Endothelial cell of umbilical vein (primary cell): Measurements from ENCODE around the gene PLXNA4. TPM values are rescaled to one million over a fixed set of nuclear protein-coding genes. Genes with fewer than 3 reads are reported as not detected.

Source experiments
- BruUV-seq: library from RNA; stranded (reverse); fragments of 400-500 nt; replicated peaks from 2 replicates; lab custom pipeline; 2021; lab: Mats Ljungman, UMichigan
- CTCF ChIA-PET: fragments of 300-600, 350-600 bp; sonication (Branson Sonifier 250); formaldehyde crosslinking; loops from one replicate; lab custom pipeline; 2021; ENCODE audit warnings: antibody characterized with exemption, inconsistent platforms; lab: Charles Lee
- POLR2A ChIA-PET: fragments of 300-600, 350-600 bp; sonication (Branson Sonifier 250); formaldehyde crosslinking; loops from one replicate; lab custom pipeline; 2021; ENCODE audit warnings: antibody characterized with exemption, inconsistent platforms; lab: Charles Lee
- DNase-seq: peaks from one replicate; pipeline ENCODE4 v3.0.0-alpha.2; 2011; ENCODE audit warnings: low read depth, low spot score
- FAIRE-seq: peaks from 2 replicates; lab custom pipeline; 2011; peaks lifted over from hg19 to GRCh38; lab: Jason Lieb, UNC
- H2AFZ ChIP-seq: 2 replicates; pipeline ENCODE4 v1.6.0; 2012; ENCODE audit warnings: low read depth, low read length, control low read depth, inconsistent platforms
- H3K27ac ChIP-seq: 2 replicates; pipeline ENCODE4 v1.5.1; 2011; ENCODE audit warnings: low read depth, mild to moderate bottlenecking, control low read depth, low read length, moderate library complexity; ENCODE audit not compliant: insufficient read depth
- H3K27me3 ChIP-seq, 2 experiments: 2 replicates each; pipeline versions ENCODE4 v1.6.0 to v1.6.1; 2011; ENCODE audit warnings: low read length in 2 of 2, mixed read lengths in 1 of 2; ENCODE audit not compliant: control insufficient read depth in 2 of 2, insufficient read depth in 2 of 2
- H3K36me3 ChIP-seq, 2 experiments: 2 replicates in 1 of 2; 3 replicates in 1 of 2; pipeline ENCODE4 v1.5.1; 2011; ENCODE audit warnings: low read length in 2 of 2, mild to moderate bottlenecking in 1 of 2, moderate library complexity in 1 of 2; ENCODE audit not compliant: control insufficient read depth in 2 of 2, insufficient read depth in 2 of 2; ENCODE audit errors: extremely low read depth in 1 of 2
- H3K4me1 ChIP-seq: 3 replicates; pipeline ENCODE4 v1.5.1; 2011; ENCODE audit warnings: mild to moderate bottlenecking, low read length; ENCODE audit not compliant: control insufficient read depth, insufficient read depth; ENCODE audit errors: extremely low read depth
- H3K4me2 ChIP-seq: 2 replicates; pipeline ENCODE4 v1.6.1; 2011; ENCODE audit warnings: low read length, control low read depth, mixed read lengths; ENCODE audit not compliant: insufficient read depth
- H3K4me3 ChIP-seq, 3 experiments: fragments of 200-600 bp in 1 of 3; sonication (generic), shearing (Covaris generic) in 1 of 3; replicated peaks in 1 of 3; 2 replicates each; pipeline ENCODE4 v1.5.1; 2011 to 2016; ENCODE audit warnings: control low read depth in 3 of 3, low read length in 3 of 3, mild to moderate bottlenecking in 2 of 3, inconsistent platforms in 1 of 3, low read depth in 1 of 3, moderate library complexity in 1 of 3; ENCODE audit not compliant: insufficient read depth in 1 of 3
- H3K79me2 ChIP-seq: 2 replicates; pipeline ENCODE4 v1.6.0; 2012; ENCODE audit warnings: low read length, inconsistent platforms; ENCODE audit not compliant: control insufficient read depth, insufficient read depth
- H3K9ac ChIP-seq: replicated peaks from 2 replicates; pipeline ENCODE3; 2011; ENCODE audit warnings: low read length, control low read depth; ENCODE audit not compliant: insufficient read depth; ENCODE audit errors: extremely low read depth
- H3K9me1 ChIP-seq: replicated peaks from 3 replicates; pipeline ENCODE4 v1.6.0; 2011; ENCODE audit warnings: mild to moderate bottlenecking, low read length; ENCODE audit not compliant: control insufficient read depth, insufficient read depth; ENCODE audit errors: extremely low read depth
- H3K9me3 ChIP-seq: replicated peaks from 2 replicates; pipeline ENCODE4 v1.5.1; 2012; ENCODE audit warnings: low read length, inconsistent platforms; ENCODE audit not compliant: control insufficient read depth, insufficient read depth
- H4K20me1 ChIP-seq: replicated peaks from 2 replicates; pipeline ENCODE3; 2011; ENCODE audit warnings: mild to moderate bottlenecking, low read length; ENCODE audit not compliant: control insufficient read depth, insufficient read depth; ENCODE audit errors: extremely low read depth
- CTCF ChIP-seq, 2 donors: IDR thresholded peaks; 1 replicate in 1 of 2; 2 replicates in 1 of 2; pipeline ENCODE4 v1.5.1; 2011; ENCODE audit warnings: low read length in 2 of 2, mild to moderate bottlenecking in 2 of 2, moderate library complexity in 2 of 2, control low read depth in 1 of 2, inconsistent platforms in 1 of 2, low read depth in 1 of 2; ENCODE audit not compliant: insufficient read depth in 1 of 2; ENCODE audit errors: extremely low read depth in 1 of 2
- EZH2 ChIP-seq: IDR thresholded peaks from 2 replicates; pipeline ENCODE4 v1.6.1; 2012; ENCODE audit warnings: borderline replicate concordance, low read depth, mild to moderate bottlenecking, moderate library complexity, low read length, inconsistent platforms; ENCODE audit not compliant: severe bottlenecking
- FOS ChIP-seq: IDR thresholded peaks from 2 replicates; pipeline ENCODE4 v1.6.1; 2011; ENCODE audit warnings: mild to moderate bottlenecking, low read length, moderate library complexity, borderline replicate concordance; ENCODE audit not compliant: insufficient read depth
- GATA2 ChIP-seq: IDR thresholded peaks from 2 replicates; pipeline ENCODE4 v1.7.0; 2011; ENCODE audit warnings: low read depth, mild to moderate bottlenecking, moderate library complexity, mixed read lengths, low read length; ENCODE audit not compliant: insufficient read length, insufficient read depth
- JUN ChIP-seq: IDR thresholded peaks from 2 replicates; pipeline ENCODE4 v1.6.1; 2011; ENCODE audit warnings: borderline replicate concordance, low read depth; ENCODE audit not compliant: insufficient read length, insufficient read depth
- MAX ChIP-seq: IDR thresholded peaks from 2 replicates; pipeline ENCODE4 v1.6.1; 2011; ENCODE audit not compliant: insufficient read depth, insufficient read length
- MYC ChIP-seq: IDR thresholded peaks from one replicate; pipeline ENCODE4 v1.6.1; 2011; ENCODE audit warnings: mild to moderate bottlenecking, low read depth, low read length
- POLR2A ChIP-seq: IDR thresholded peaks from 2 replicates; pipeline ENCODE4 v1.6.1; 2012; ENCODE audit warnings: low read depth, mild to moderate bottlenecking, control low read depth, low read length
- POLR2AphosphoS5 ChIP-seq: IDR thresholded peaks from 2 replicates; pipeline ENCODE4 v1.6.1; 2012; ENCODE audit warnings: low read depth, mild to moderate bottlenecking, control low read depth, low read length, moderate library complexity; ENCODE audit not compliant: insufficient read depth
- dilution Hi-C: fragments of 300-500 bp; cut with MboI; formaldehyde crosslinking; loops from one replicate; pipeline ENCODE4 v1.15.0; 2019; ENCODE audit warnings: low sequenced_read_pairs; ENCODE audit not compliant: extremely low pct_ligation_motif_present
- intact Hi-C: fragments of 100-400 bp; cut with micrococcal nuclease; formaldehyde crosslinking; loops from one replicate; pipeline ENCODE4 v1.10.0; 2022
- polyA plus RNA-seq, 4 experiments: library from polyadenylated mRNA; depleted of rRNA in 3 of 4; stranded (reverse) in 3 of 4; unstranded in 1 of 4; fragments of >200 nt; gene quantifications; 2 replicates each; pipeline versions ENCODE4 v1.2.1 to v1.2.3, GENCODE V29; 2011 to 2012; ENCODE audit warnings: missing spikeins in 1 of 4
- total RNA-seq: library from RNA; stranded (reverse); gene quantifications from 2 replicates; pipeline ENCODE4 v1.2.3, GENCODE V29; 2021

The PLXNA4 gene
- total and polyA plus RNA-seq, 2 donors (not counting 3 experiments of a cell fraction or from before 2014, with no cell fraction given): 12.1 to 20.4 TPM

GRCh38 chr7:132154248-132154647, 422.0 kb downstream of the PLXNA4 start:
- H3K27ac ChIP-seq: no peak overlapping the region
- no peak overlapping the region for H3K4me2 ChIP-seq
- no peaks in the 10 kb centered on the region for H3K4me1 ChIP-seq
- no peak for DNase-seq
- no TSS peak for BruUV-seq
- H3K36me3 ChIP-seq: peaks cover 0 to 33% of the 10 kb centered on the region in 2 experiments
- TF ChIP-seq JUN (no peak), POLR2AphosphoS5 (no peak), GATA2 (no peak), POLR2A (no peak), CTCF (IDR thresholded peaks at IDR 0.05; ENCODE audit: extremely low read depth in 1 of 2, insufficient read depth in 1 of 2, low read depth in 1 of 2, low read length in 2 of 2) (no peak), MAX (no peak), EZH2 (no peak), MYC (no peak), FOS (no peak)
- H3K9me1 ChIP-seq: no peaks in the 10 kb centered on the region
- intact Hi-C loops (no loop called here), dilution Hi-C loops (no loop called here)
- no peak overlapping the region for H2AFZ ChIP-seq
- ChIA-PET CTCF (interaction anchor here (1.3 to 1.5 kb wide), 2 partner anchors 9 to 209 kb away, joined by 3 to 4 read pairs; no protein-coding TSS in a partner anchor), POLR2A (no interaction called here)
- no peak overlapping the region for H3K9ac ChIP-seq
- H3K9me3 ChIP-seq: no peaks in the 10 kb centered on the region
- H3K4me3 ChIP-seq: no peak overlapping the region
- no peaks in the 10 kb centered on the region for H3K27me3 ChIP-seq
- FAIRE-seq: no peak
- H3K79me2 ChIP-seq: no peaks in the 10 kb centered on the region
- H4K20me1 ChIP-seq: no peaks in the 10 kb centered on the region
